ENCODE data around the gene ADAMTSL2.

The ADAMTSL2 gene

GRCh38 chr9:133499892-133500270, 34.6 kb upstream of the ADAMTSL2 start:
- DNase-seq (ENCODE audit: low read depth): no peak

- DNase-seq (ENCODE audit: low read depth): no peak
Observed at GRCh38 chr9:133502112-133502511, 32.4 kb upstream of the ADAMTSL2 start.

GRCh38 chr9:133505186-133505830, 29.2 kb upstream of the ADAMTSL2 start:
- no peak for DNase-seq (ENCODE audit: low read depth)

GRCh38 chr9:133505901-133506652, 28.4 kb upstream of the ADAMTSL2 start:
- DNase-seq (ENCODE audit: low read depth): no peak

- no peak for DNase-seq (ENCODE audit: low read depth)
Observed at GRCh38 chr9:133506653-133507038, 27.9 kb upstream of the ADAMTSL2 start.

GRCh38 chr9:133507246-133507965, 27.1 kb upstream of the ADAMTSL2 start:
- DNase-seq (ENCODE audit: low read depth): no peak

- no peak for DNase-seq (ENCODE audit: low read depth)
Observed at GRCh38 chr9:133508046-133508445, 26.5 kb upstream of the ADAMTSL2 start.

- DNase-seq (ENCODE audit: low read depth): no peak
Observed at GRCh38 chr9:133509179-133510083, 25.1 kb upstream of the ADAMTSL2 start.

- DNase-seq (ENCODE audit: low read depth): no peak
Observed at GRCh38 chr9:133510926-133511505, 23.5 kb upstream of the ADAMTSL2 start.

GRCh38 chr9:133511607-133512006, 22.9 kb upstream of the ADAMTSL2 start:
- no peak for DNase-seq (ENCODE audit: low read depth)

GRCh38 chr9:133512253-133513213, 22.0 kb upstream of the ADAMTSL2 start:
- no peak for DNase-seq (ENCODE audit: low read depth)

- DNase-seq (ENCODE audit: low read depth): no peak
Observed at GRCh38 chr9:133513214-133514100, 21.0 kb upstream of the ADAMTSL2 start.

GRCh38 chr9:133514460-133515239, 19.9 kb upstream of the ADAMTSL2 start:
- DNase-seq (ENCODE audit: low read depth): no peak

- no peak for DNase-seq (ENCODE audit: low read depth)
Observed at GRCh38 chr9:133515240-133515610, 19.3 kb upstream of the ADAMTSL2 start.

- no peak for DNase-seq (ENCODE audit: low read depth)
Observed at GRCh38 chr9:133515615-133516255, 18.8 kb upstream of the ADAMTSL2 start.

GRCh38 chr9:133516256-133516960, 18.1 kb upstream of the ADAMTSL2 start:
- no peak for DNase-seq (ENCODE audit: low read depth)

GRCh38 chr9:133516961-133517350, 17.5 kb upstream of the ADAMTSL2 start:
- no peak for DNase-seq (ENCODE audit: low read depth)

GRCh38 chr9:133517711-133518110, 16.8 kb upstream of the ADAMTSL2 start:
- no peak for DNase-seq (ENCODE audit: low read depth)
